Thyroid gland (tissue), 4 donors: ENCODE measurements around the gene DCP2.

Experiments
- POLR2A ChIP-seq, 2 donors: fragments of 450-650 bp; IDR thresholded peaks; one replicate each; pipeline ENCODE4 v1.6.1; 2017; ENCODE audit warnings: antibody characterized with exemption in 2 of 2, mild to moderate bottlenecking in 2 of 2, moderate library complexity in 1 of 2
- TF ChIP-seq, protein P1 (sequence below), 6 experiments: fragments of 200-600 bp in 3 of 6; fragments of 450-650 bp in 3 of 6; sonication (generic) in 3 of 6; IDR thresholded peaks; one replicate each; pipeline ENCODE4 v1.5.1; 2016 to 2019; ENCODE audit warnings: antibody characterized with exemption in 6 of 6, mild to moderate bottlenecking in 2 of 6, inconsistent platforms in 1 of 6, moderate library complexity in 1 of 6

GRCh38 chr5:112958093-112959088, 18.2 kb upstream of the DCP2 start:
- TF ChIP-seq, protein P1, sequence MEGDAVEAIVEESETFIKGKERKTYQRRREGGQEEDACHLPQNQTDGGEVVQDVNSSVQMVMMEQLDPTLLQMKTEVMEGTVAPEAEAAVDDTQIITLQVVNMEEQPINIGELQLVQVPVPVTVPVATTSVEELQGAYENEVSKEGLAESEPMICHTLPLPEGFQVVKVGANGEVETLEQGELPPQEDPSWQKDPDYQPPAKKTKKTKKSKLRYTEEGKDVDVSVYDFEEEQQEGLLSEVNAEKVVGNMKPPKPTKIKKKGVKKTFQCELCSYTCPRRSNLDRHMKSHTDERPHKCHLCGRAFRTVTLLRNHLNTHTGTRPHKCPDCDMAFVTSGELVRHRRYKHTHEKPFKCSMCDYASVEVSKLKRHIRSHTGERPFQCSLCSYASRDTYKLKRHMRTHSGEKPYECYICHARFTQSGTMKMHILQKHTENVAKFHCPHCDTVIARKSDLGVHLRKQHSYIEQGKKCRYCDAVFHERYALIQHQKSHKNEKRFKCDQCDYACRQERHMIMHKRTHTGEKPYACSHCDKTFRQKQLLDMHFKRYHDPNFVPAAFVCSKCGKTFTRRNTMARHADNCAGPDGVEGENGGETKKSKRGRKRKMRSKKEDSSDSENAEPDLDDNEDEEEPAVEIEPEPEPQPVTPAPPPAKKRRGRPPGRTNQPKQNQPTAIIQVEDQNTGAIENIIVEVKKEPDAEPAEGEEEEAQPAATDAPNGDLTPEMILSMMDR (IDR thresholded peaks at IDR 0.05) = no peak
- no peak for TF ChIP-seq POLR2A (IDR thresholded peaks at IDR 0.05)
